Breast epithelium (tissue), 4 donors: ENCODE measurements around the gene CERS1. TPM values are rescaled to one million over a fixed set of nuclear protein-coding genes. Genes with fewer than 3 reads are reported as not detected.

Experiments used
- DNase-seq, 2 donors: peaks; one replicate each; pipeline ENCODE4 v3.0.0-alpha.2; 2019; ENCODE audit warnings: low spot score in 2 of 2
- H3K27ac ChIP-seq, 2 donors: fragments of 200-600 bp; sonication (generic) in 1 of 2; one replicate each; pipeline ENCODE4 v1.5.1; 2016 to 2019; ENCODE audit warnings: mild to moderate bottlenecking in 1 of 2
- H3K27me3 ChIP-seq, 2 donors: fragments of 200-600 bp; sonication (generic) in 1 of 2; one replicate each; pipeline versions ENCODE4 v1.5.1 to v1.6.0; 2017 to 2019; ENCODE audit warnings: control low read depth in 1 of 2, mild to moderate bottlenecking in 1 of 2
- H3K36me3 ChIP-seq: fragments of 200-600 bp; one replicate; pipeline ENCODE4 v1.5.1; 2019
- H3K4me1 ChIP-seq, 2 donors: fragments of 200-600 bp; sonication (generic); one replicate each; pipeline ENCODE4 v1.5.1; 2016 to 2019; ENCODE audit warnings: control low read depth in 1 of 2
- H3K4me3 ChIP-seq, 3 donors: fragments of 200-600 bp; sonication (generic); 1 replicate in 2 of 3; 2 replicates in 1 of 3; pipeline ENCODE4 v1.5.1; 2016 to 2019; ENCODE audit warnings: mild to moderate bottlenecking in 3 of 3, moderate library complexity in 2 of 3
- H3K9me3 ChIP-seq, 2 donors: fragments of 200-600 bp; sonication (generic) in 1 of 2; one replicate each; pipeline ENCODE4 v1.5.1; 2016 to 2019; ENCODE audit warnings: control low read depth in 1 of 2
- CTCF ChIP-seq, 3 donors: fragments of 450-650 bp; IDR thresholded peaks; one replicate each; pipeline ENCODE4 v1.5.1; 2016 to 2017; ENCODE audit warnings: antibody characterized with exemption in 3 of 3, mild to moderate bottlenecking in 3 of 3, moderate library complexity in 3 of 3
- POLR2A ChIP-seq: fragments of 450-650 bp; IDR thresholded peaks from one replicate; pipeline ENCODE4 v1.6.1; 2016; ENCODE audit warnings: antibody characterized with exemption, mild to moderate bottlenecking, moderate library complexity
- POLR2AphosphoS5 ChIP-seq, 3 donors: sonication (generic); formaldehyde crosslinking; IDR thresholded peaks; one replicate each; pipeline ENCODE4 v1.6.1; 2017; ENCODE audit warnings: antibody characterized with exemption in 3 of 3
- intact Hi-C: fragments of 100-400 bp; cut with DNase I; formaldehyde crosslinking; loops from one replicate; pipeline ENCODE4 v1.15.1; 2023; ENCODE audit warnings: low total_unique reads
- total RNA-seq, 3 donors: library from RNA; depleted of rRNA; stranded (reverse); fragments of >200 nt; gene quantifications; one replicate each; pipeline ENCODE4 v1.1.0, GENCODE V29; 2016

The CERS1 gene
- total RNA-seq, 3 donors from 2014 or later = 0.29 to 0.66 TPM; not detected in 1

GRCh38 chr19:18883526-18884304 lies 12.2 kb downstream of the CERS1 start:
- Histone ChIP-seq H3K9me3 (no peaks in the 10 kb centered on the region), H3K27ac (no peak overlapping the region), H3K27me3 (no peaks in the 10 kb centered on the region), H3K4me1 (no peaks in the 10 kb centered on the region), H3K4me3 (no peak overlapping the region), H3K36me3 (no peaks in the 10 kb centered on the region)
- TF ChIP-seq POLR2AphosphoS5 (IDR thresholded peaks at IDR 0.05) (no peak), CTCF (IDR thresholded peaks at IDR 0.05) (no peak), POLR2A (no peak)
- intact Hi-C loops = no loop called here
- DNase-seq = no peak

- intact Hi-C loops = no loop called here
- no peak overlapping the region for H3K4me3 ChIP-seq
- H3K9me3 ChIP-seq = no peaks in the 10 kb centered on the region
- TF ChIP-seq POLR2AphosphoS5 (IDR thresholded peaks at IDR 0.05) = no peak
- no peak for TF ChIP-seq CTCF (IDR thresholded peaks at IDR 0.05)
- no peak for TF ChIP-seq POLR2A
- no peak overlapping the region for H3K27ac ChIP-seq
- no peaks in the 10 kb centered on the region for H3K27me3 ChIP-seq
- DNase-seq = no peak
- no peaks in the 10 kb centered on the region for H3K36me3 ChIP-seq
- H3K4me1 ChIP-seq = no peaks in the 10 kb centered on the region
Observed at GRCh38 chr19:18881491-18881890, 14.5 kb downstream of the CERS1 start.

- no peaks in the 10 kb centered on the region for H3K36me3 ChIP-seq
- no peak overlapping the region for H3K4me3 ChIP-seq
- intact Hi-C loops = no loop called here
- no peak overlapping the region for H3K27ac ChIP-seq
- no peak for TF ChIP-seq POLR2A
- no peak for TF ChIP-seq POLR2AphosphoS5 (IDR thresholded peaks at IDR 0.05)
- TF ChIP-seq CTCF (IDR thresholded peaks at IDR 0.05) = no peak
- no peaks in the 10 kb centered on the region for H3K27me3 ChIP-seq
- no peaks in the 10 kb centered on the region for H3K9me3 ChIP-seq
- H3K4me1 ChIP-seq = no peaks in the 10 kb centered on the region
- DNase-seq = no peak
Observed at GRCh38 chr19:18879579-18880373, 16.2 kb downstream of the CERS1 start.

- Histone ChIP-seq H3K27ac (no peak overlapping the region), H3K4me3 (no peak overlapping the region), H3K4me1 (no peaks in the 10 kb centered on the region), H3K27me3 (no peaks in the 10 kb centered on the region), H3K36me3 (no peaks in the 10 kb centered on the region), H3K9me3 (no peaks in the 10 kb centered on the region)
- TF ChIP-seq POLR2A = no peak
- no peak for TF ChIP-seq CTCF (IDR thresholded peaks at IDR 0.05)
- no peak for TF ChIP-seq POLR2AphosphoS5 (IDR thresholded peaks at IDR 0.05)
- intact Hi-C loops = loop anchor here (1.0 kb wide), 1 partner anchor 44 kb away; no protein-coding TSS in a partner anchor
- DNase-seq = no peak
Observed at GRCh38 chr19:18878858-18879578, 16.9 kb downstream of the CERS1 start.
